SK-N-MC (cell line): ENCODE measurements around the gene MOV10L1.

Source experiments
- EZH2 ChIP-seq: fragments of 200-600 bp; sonication (generic); IDR thresholded peaks from one replicate; pipeline ENCODE4 v1.6.1; 2017; ENCODE audit warnings: antibody characterized with exemption
- POLR2AphosphoS5 ChIP-seq: IDR thresholded peaks from 2 replicates; pipeline ENCODE4 v1.6.1; 2012; ENCODE audit warnings: mild to moderate bottlenecking, low read depth, low read length, borderline replicate concordance

- TF ChIP-seq POLR2AphosphoS5 = no peak
- no peak for TF ChIP-seq EZH2
Observed at GRCh38 chr22:50117168-50117762, 27.5 kb downstream of the MOV10L1 start.
